Measurements from ENCODE around the gene RHBDL1.

DNA sequence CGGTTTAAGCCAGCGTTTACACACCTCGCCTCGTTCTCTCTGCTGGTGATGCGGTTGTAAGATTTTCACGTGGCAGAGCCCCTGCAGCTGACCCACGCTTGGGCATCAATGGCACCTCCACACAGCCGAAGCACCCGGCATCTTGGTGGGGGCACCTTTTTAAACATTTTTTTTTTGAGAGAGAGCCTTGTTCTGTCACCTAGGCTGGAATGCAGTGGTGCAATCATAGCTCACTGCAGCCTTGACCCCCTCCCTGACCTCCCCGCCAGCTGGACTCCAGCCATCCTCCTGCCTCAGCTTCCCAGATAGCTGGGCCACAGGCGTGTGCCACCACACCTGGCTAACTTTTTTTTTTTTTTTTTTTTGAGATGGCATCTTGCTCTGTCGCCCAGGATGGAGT lies 21.4 kb upstream of the RHBDL1 start:
- TF ChIP-seq EZH2 (IDR thresholded peaks at IDR 0.05) (no peak), SIN3A (IDR thresholded peaks at IDR 0.05; ENCODE audit: low read depth) (no peak), TCF7L2 (IDR thresholded peaks at IDR 0.05; ENCODE audit: borderline replicate concordance, extremely low read depth, insufficient read depth, insufficient read length) (no peak)
- TF ChIP-seq, protein P1, sequence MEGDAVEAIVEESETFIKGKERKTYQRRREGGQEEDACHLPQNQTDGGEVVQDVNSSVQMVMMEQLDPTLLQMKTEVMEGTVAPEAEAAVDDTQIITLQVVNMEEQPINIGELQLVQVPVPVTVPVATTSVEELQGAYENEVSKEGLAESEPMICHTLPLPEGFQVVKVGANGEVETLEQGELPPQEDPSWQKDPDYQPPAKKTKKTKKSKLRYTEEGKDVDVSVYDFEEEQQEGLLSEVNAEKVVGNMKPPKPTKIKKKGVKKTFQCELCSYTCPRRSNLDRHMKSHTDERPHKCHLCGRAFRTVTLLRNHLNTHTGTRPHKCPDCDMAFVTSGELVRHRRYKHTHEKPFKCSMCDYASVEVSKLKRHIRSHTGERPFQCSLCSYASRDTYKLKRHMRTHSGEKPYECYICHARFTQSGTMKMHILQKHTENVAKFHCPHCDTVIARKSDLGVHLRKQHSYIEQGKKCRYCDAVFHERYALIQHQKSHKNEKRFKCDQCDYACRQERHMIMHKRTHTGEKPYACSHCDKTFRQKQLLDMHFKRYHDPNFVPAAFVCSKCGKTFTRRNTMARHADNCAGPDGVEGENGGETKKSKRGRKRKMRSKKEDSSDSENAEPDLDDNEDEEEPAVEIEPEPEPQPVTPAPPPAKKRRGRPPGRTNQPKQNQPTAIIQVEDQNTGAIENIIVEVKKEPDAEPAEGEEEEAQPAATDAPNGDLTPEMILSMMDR (IDR thresholded peaks at IDR 0.05 in 2 of 3, conservative IDR thresholded peaks at IDR 0.05 in 1 of 3; ENCODE audit: borderline replicate concordance in 1 of 3, insufficient read depth in 1 of 3, low read depth in 2 of 3, low read length in 2 of 3) = no peak

Data from HCT116 (cell line).